DOHH2 (cell line): ENCODE measurements around the gene RGS16.

Experiments used
- EZH2phosphoT487 ChIP-seq: fragments of 200-600 bp; sonication (generic); IDR thresholded peaks from 2 replicates; pipeline ENCODE4 v1.6.1; 2017; ENCODE audit warnings: borderline replicate concordance, mild to moderate bottlenecking, antibody characterized with exemption, low read length, moderate library complexity, mixed read lengths
- TF ChIP-seq, protein P1 (sequence below): fragments of 200-600 bp; sonication (generic); IDR thresholded peaks from one replicate; pipeline ENCODE4 v1.5.1; 2014; ENCODE audit warnings: antibody characterized with exemption, mild to moderate bottlenecking, low read depth, low read length; ENCODE audit not compliant: poor library complexity, severe bottlenecking

DNA sequence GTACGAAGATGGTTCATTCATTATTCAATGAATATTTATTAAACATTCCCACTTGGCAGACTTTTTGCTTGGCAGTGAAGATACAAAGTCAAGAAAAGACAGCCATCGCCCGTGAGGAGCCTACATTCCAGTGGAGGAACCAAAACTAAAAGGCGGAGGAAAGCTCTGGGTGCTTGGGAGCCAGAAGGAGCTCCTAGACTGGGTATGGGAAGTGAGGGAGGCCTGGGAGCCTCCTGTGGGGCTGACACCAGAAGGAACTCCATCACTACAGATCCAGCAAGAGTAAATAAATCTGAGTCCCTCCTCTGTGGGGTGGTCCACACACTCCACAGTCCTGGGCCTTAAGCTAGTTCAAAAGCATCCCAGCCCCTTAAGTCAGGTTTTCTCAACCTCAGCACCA, 30.0 kb downstream of the RGS16 start:
- TF ChIP-seq, protein P1, sequence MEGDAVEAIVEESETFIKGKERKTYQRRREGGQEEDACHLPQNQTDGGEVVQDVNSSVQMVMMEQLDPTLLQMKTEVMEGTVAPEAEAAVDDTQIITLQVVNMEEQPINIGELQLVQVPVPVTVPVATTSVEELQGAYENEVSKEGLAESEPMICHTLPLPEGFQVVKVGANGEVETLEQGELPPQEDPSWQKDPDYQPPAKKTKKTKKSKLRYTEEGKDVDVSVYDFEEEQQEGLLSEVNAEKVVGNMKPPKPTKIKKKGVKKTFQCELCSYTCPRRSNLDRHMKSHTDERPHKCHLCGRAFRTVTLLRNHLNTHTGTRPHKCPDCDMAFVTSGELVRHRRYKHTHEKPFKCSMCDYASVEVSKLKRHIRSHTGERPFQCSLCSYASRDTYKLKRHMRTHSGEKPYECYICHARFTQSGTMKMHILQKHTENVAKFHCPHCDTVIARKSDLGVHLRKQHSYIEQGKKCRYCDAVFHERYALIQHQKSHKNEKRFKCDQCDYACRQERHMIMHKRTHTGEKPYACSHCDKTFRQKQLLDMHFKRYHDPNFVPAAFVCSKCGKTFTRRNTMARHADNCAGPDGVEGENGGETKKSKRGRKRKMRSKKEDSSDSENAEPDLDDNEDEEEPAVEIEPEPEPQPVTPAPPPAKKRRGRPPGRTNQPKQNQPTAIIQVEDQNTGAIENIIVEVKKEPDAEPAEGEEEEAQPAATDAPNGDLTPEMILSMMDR, result no peak
- TF ChIP-seq EZH2phosphoT487, result no peak
